ENCODE measurements around the gene PPP1R15B. TPM values are rescaled to one million over a fixed set of nuclear protein-coding genes. Genes with fewer than 3 reads are reported as not detected.

Gene PPP1R15B
- total and polyA plus RNA-seq, 2 of the 4 experiments (the other 2 are of a cell fraction) = 14.9 to 15.0 TPM

DNA sequence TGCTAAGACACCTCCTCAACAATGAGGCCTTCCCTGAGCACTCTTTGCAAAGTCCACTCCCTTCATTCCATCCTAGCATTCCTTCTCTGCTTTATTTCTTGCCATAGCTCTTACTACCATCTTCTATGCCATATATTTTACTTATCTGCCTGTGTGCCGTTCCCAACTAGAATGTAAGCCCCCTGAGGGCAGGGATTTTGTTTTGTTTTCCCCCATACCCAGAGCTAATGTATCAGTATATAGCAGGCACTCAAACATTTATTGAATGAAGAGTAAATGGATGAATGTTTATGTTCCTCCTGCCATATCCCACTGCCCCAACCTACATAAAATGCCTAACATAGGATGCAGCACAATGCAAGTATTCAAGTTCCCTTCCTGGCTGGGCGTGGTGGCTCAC is 14.9 kb upstream of the PPP1R15B start:
- ATAC-seq (ENCODE audit: low read depth) (no peak), DNase-seq (no peak)
- Histone ChIP-seq H3K27ac (ENCODE audit: insufficient read depth, low read length) (no peak overlapping the region), H3K18ac (ENCODE audit: low read depth, low read length) (no peak overlapping the region), H2BK120ac (ENCODE audit: low read depth, low read length) (no peak overlapping the region), H3K36me3 (ENCODE audit: control insufficient read depth, insufficient read depth, low read length) (peaks cover 8% of the 10 kb centered on the region), H2AK5ac (ENCODE audit: low read depth, low read length) (peak overlapping the region; percentile 51; the same call in 1 of the 2 replicates), H2AFZ (replicated peaks; ENCODE audit: low read length, poor library complexity) (peak overlapping the region; percentile 74), H3K79me1 (ENCODE audit: low read depth in 1 of 2, low read length in 2 of 2) (0 out of 4 replicates have a peak, but pooled peaks cover 0 to 3% of the 10 kb centered on the region in 2 experiments), H2AK9ac (replicated peaks; ENCODE audit: low read depth, low read length, poor library complexity) (peak overlapping the region; percentile 58), H3K27me3 (ENCODE audit: control insufficient read depth, insufficient read depth, low read length) (no peaks in the 10 kb centered on the region), H4K91ac (ENCODE audit: insufficient read depth, low read depth, low read length) (no peak overlapping the region), H2BK20ac (ENCODE audit: low read depth, low read length) (peak overlapping the region; percentile 26; the same call in 1 of the 2 replicates), H3K4me2 (ENCODE audit: low read depth, low read length) (no peak overlapping the region), H3K9me3 (ENCODE audit: control insufficient read depth, insufficient read depth, low read length) (no peaks in the 10 kb centered on the region), H4K8ac (ENCODE audit: low read depth in 2 of 2, low read length in 2 of 2) (no peak overlapping the region), H2BK15ac (ENCODE audit: low read depth, low read length) (0 out of 3 replicates have a peak overlapping the region, but pooled peaks have one; percentile 7), H2BK5ac (ENCODE audit: low read depth, low read length, poor library complexity, severe bottlenecking) (no peak overlapping the region), H4K5ac (ENCODE audit: low read depth, low read length) (no peak overlapping the region), H3K9me1 (ENCODE audit: insufficient read depth, low read length) (peaks cover 10% of the 10 kb centered on the region), H3K23ac (ENCODE audit: low read depth, low read length) (no peak overlapping the region), H4K20me1 (ENCODE audit: insufficient read depth, low read length) (no peaks in the 10 kb centered on the region), H3K14ac (replicated peaks; ENCODE audit: low read depth, low read length) (0 out of 2 replicates have a peak overlapping the region, but pooled peaks have one; percentile 11), H3K4ac (ENCODE audit: low read depth, low read length) (no peak overlapping the region), H3K56ac (ENCODE audit: extremely low read depth, insufficient read depth, low read length) (no peak overlapping the region), H3K9ac (ENCODE audit: low read depth, low read length) (no peak overlapping the region), H3K4me3 (ENCODE audit: insufficient read depth, low read depth, low read length) (no peak overlapping the region), H3K4me1 (ENCODE audit: control insufficient read depth, insufficient read depth, low read length) (peaks cover 4% of the 10 kb centered on the region)
- CTCF ChIA-PET = interaction anchor here (1.0 kb wide), 1 partner anchor 28 kb away, joined by 3 read pairs; no protein-coding TSS in a partner anchor
- intact Hi-C loops (cut with micrococcal nuclease) (no loop called here), in situ Hi-C loops (cut with MboI; ENCODE audit: low sequenced_read_pairs) (no loop called here), dilution Hi-C loops (cut with HindIII; ENCODE audit: low sequenced_read_pairs, unreplicated experiment) (no loop called here)
- POLR2A ChIA-PET (ENCODE audit: unreplicated experiment) = no interaction called here
- no CpG with 5 or more reads among the region's 2 CpGs for WGBS, 2 experiments (ENCODE audit: extremely low coverage in 2 of 2, insufficient read length in 1 of 2)
- TF ChIP-seq ELK1 (IDR thresholded peaks at IDR 0.05; ENCODE audit: borderline replicate concordance, low read depth, low read length) (no peak), CEBPB (IDR thresholded peaks at IDR 0.05; ENCODE audit: low read depth, low read length) (no peak), RFX5 (IDR thresholded peaks at IDR 0.05; ENCODE audit: low read depth, low read length) (no peak), SMC3 (IDR thresholded peaks at IDR 0.05; ENCODE audit: low read depth, low read length) (no peak), RCOR1 (IDR thresholded peaks at IDR 0.05; ENCODE audit: insufficient replicate concordance, low read length) (no peak), CTCF (conservative IDR thresholded peaks at IDR 0.05; ENCODE audit: low read depth, low read length) (no peak), BHLHE40 (IDR thresholded peaks at IDR 0.05; ENCODE audit: low read depth, low read length) (no peak), CHD1 (IDR thresholded peaks at IDR 0.05; ENCODE audit: low read depth, low read length) (no peak), MXI1 (IDR thresholded peaks at IDR 0.05; ENCODE audit: borderline replicate concordance, low read depth, low read length) (no peak), POLR2A (IDR thresholded peaks at IDR 0.05; ENCODE audit: low read depth, low read length) (no peak), RAD21 (IDR thresholded peaks at IDR 0.05; ENCODE audit: low read length) (no peak), MAZ (IDR thresholded peaks at IDR 0.05; ENCODE audit: borderline replicate concordance, low read depth, low read length) (no peak), FOS (IDR thresholded peaks at IDR 0.05; ENCODE audit: low read depth, low read length) (no peak)
- no TSS peak for BruUV-seq (replicated peaks)
